ENCODE data around the gene PRSS3.
"Not testable (repeated sequence)": the region's sequence is repeated elsewhere in the genome, so short reads cannot be mapped to it uniquely, and the experiment has no call there.

Gene PRSS3

DNA sequence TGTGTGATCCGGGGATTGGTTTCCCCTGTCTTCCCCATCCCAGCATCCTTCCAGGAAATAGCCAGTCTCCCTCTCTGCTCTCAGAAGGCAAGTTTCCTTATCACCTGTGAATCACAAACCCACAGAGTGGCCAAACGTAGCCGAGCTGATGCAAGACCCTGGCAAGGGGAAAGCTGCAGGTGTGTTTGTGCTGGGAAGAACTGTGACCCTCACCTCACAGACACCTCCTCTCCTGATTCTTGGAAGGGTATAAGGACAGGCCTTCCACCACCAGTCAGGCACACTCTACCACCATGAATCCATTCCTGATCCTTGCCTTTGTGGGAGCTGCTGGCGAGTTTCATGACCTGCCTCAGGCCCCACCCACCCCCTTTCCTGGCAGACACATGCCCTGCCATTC, at the start of gene PRSS3:
Gene PRSS3, plus strand, starts transcription at position 281 of the 400 bp plus-strand sequence. Its CDS starts 13 bp downstream, at position 294.
- Mint-ChIP-seq H3K4me3 (no peak within 1 kb of the TSS), H3K9me3 (peaks cover 17% of the 10 kb centered on the region), H3K36me3 (ENCODE audit: low read depth) (no peaks in the 10 kb centered on the region), H3K27ac (no peak within 1 kb of the TSS), H3K4me1 (peaks cover 11% of the 10 kb centered on the region), H3K27me3 (ENCODE audit: low read depth, poor library complexity) (peaks cover 18% of the 10 kb centered on the region)
- DNase-seq, result no peak
- TF ChIP-seq, protein P1, sequence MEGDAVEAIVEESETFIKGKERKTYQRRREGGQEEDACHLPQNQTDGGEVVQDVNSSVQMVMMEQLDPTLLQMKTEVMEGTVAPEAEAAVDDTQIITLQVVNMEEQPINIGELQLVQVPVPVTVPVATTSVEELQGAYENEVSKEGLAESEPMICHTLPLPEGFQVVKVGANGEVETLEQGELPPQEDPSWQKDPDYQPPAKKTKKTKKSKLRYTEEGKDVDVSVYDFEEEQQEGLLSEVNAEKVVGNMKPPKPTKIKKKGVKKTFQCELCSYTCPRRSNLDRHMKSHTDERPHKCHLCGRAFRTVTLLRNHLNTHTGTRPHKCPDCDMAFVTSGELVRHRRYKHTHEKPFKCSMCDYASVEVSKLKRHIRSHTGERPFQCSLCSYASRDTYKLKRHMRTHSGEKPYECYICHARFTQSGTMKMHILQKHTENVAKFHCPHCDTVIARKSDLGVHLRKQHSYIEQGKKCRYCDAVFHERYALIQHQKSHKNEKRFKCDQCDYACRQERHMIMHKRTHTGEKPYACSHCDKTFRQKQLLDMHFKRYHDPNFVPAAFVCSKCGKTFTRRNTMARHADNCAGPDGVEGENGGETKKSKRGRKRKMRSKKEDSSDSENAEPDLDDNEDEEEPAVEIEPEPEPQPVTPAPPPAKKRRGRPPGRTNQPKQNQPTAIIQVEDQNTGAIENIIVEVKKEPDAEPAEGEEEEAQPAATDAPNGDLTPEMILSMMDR (IDR thresholded peaks at IDR 0.05), result no peak

DNA sequence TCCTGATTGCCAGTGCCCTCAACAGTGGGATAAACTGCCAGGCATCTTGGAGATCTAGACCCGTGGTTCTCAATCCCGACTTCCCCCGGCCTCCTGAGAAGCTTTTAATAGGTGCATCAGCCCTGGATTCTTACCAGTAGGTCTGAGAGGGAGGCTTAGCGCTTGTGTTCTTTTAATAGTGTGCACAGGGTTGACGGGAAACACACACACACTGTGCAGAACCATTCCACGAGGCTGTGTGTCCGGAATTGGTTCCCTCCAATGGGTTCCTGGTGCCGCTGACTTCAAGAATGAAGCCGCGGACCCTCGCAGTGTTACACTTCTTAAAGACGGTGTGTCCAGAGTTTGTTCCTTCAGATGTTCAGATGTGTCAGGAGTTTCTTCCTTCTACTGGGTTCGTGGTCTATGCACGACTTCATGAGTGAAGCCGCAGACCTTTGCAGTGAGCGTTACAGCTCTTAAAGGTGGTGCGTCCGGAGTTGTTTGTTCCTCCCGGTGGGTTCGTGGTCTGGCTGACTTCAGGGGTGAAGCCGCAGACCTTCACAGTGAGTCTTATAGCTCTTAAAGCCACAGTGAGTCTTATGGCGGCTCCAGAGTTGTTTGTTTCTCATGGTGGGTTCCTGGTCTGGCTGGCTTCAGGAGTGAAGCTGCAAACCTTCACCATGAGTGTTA, 46.6 kb upstream of the PRSS3 start:
- TF ChIP-seq, protein P1 (IDR thresholded peaks at IDR 0.05), result no peak
- DNase-seq, result no peak
- no peak overlapping the region for H3K4me3 Mint-ChIP-seq
- no peak overlapping the region for H3K27ac Mint-ChIP-seq
- peaks cover 3% of the 10 kb centered on the region for H3K36me3 Mint-ChIP-seq (ENCODE audit: low read depth)
- peaks cover 12% of the 10 kb centered on the region for H3K27me3 Mint-ChIP-seq (ENCODE audit: low read depth, poor library complexity)
- peaks cover 8% of the 10 kb centered on the region for H3K9me3 Mint-ChIP-seq
- H3K4me1 Mint-ChIP-seq, result no peaks in the 10 kb centered on the region

DNA sequence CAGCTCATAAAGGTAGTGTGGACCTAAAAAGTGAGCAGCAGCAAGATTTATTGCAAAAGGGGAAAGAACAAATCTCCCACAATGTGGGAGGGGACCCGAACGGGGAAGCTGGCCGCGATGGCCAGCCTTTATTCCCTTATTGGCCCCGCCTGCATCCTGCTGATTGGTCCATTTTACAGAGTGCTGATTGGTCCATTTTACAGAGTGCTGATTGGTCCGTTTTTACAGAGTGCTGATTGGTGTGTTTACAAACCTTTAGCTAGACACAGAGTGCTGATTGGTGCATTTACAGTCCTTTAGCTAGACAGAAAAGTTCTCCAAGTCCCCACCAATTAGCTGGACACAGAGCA, 46.1 kb upstream of the PRSS3 start:
- not testable (repeated sequence) for H3K27ac Mint-ChIP-seq; DNase-seq; H3K4me3 Mint-ChIP-seq; H3K4me1 Mint-ChIP-seq; H3K36me3 Mint-ChIP-seq (ENCODE audit: low read depth); H3K9me3 Mint-ChIP-seq
- H3K27me3 Mint-ChIP-seq (ENCODE audit: low read depth, poor library complexity), result peaks cover 12% of the 10 kb centered on the region

DNA sequence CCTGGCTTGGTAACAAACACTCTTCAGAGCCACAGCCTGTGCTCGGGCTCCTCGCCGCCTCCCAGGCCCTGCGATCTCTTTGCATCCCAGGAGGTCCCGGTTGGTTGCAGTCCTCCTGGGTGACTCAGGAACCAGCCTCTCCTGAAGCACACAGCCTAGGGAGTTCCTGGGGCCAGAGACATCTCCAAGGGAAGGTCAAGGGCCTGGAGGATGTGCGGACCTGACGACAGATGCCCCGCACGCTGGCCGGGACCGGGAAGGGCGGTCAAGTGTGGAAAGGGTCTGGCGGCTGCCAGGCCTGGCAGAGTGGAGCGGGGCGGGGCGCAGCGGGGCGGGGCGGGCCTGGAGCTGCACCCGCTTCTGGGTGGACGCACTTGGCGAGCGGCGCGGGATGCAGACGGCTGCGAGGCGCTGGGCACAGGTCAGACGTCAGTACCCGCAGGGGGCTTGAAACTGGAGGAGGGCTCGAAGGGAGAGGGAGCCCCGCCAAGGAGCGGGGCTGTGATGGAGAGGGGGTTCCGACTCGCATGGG, 45.0 kb upstream of the PRSS3 start:
- H3K4me1 Mint-ChIP-seq, result no peaks in the 10 kb centered on the region
- peaks cover 4% of the 10 kb centered on the region for H3K9me3 Mint-ChIP-seq
- no peak overlapping the region for H3K27ac Mint-ChIP-seq
- no peak for DNase-seq
- H3K4me3 Mint-ChIP-seq, result no peak overlapping the region
- TF ChIP-seq, protein P1 (IDR thresholded peaks at IDR 0.05), result no peak
- H3K36me3 Mint-ChIP-seq (ENCODE audit: low read depth), result peaks cover 3% of the 10 kb centered on the region
- H3K27me3 Mint-ChIP-seq (ENCODE audit: low read depth, poor library complexity), result peaks cover 12% of the 10 kb centered on the region

DNA sequence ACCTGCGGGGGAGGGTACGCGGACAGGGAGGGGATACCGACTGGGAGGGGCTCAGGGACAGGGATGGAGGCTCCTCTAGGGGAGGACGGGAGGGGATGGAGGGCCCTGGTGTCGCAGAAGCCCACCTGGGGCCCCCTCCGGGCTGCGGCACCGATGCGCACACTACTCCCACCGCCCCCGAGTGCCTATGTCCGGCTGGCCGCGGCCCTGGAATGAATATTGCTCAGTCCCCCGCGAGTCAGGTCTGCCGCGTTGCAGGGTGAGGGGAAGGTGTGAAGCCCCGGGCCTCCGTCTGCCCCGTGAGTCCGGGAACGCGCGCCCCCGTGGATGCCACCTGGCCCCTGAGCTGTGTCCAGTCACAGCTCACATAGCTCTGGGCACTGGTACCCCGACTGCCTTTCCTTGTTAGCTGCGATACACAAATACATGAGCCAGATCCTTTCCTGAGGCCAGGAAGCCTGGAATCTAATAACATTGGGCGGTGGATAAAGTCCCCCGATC, 44.5 kb upstream of the PRSS3 start:
- peaks cover 3% of the 10 kb centered on the region for H3K36me3 Mint-ChIP-seq (ENCODE audit: low read depth)
- peaks cover 4% of the 10 kb centered on the region for H3K9me3 Mint-ChIP-seq
- H3K4me3 Mint-ChIP-seq, result no peak overlapping the region
- TF ChIP-seq, protein P1 (IDR thresholded peaks at IDR 0.05), result no peak
- H3K27me3 Mint-ChIP-seq (ENCODE audit: low read depth, poor library complexity), result peaks cover 12% of the 10 kb centered on the region
- H3K4me1 Mint-ChIP-seq, result no peaks in the 10 kb centered on the region
- no peak for DNase-seq
- H3K27ac Mint-ChIP-seq, result no peak overlapping the region

DNA sequence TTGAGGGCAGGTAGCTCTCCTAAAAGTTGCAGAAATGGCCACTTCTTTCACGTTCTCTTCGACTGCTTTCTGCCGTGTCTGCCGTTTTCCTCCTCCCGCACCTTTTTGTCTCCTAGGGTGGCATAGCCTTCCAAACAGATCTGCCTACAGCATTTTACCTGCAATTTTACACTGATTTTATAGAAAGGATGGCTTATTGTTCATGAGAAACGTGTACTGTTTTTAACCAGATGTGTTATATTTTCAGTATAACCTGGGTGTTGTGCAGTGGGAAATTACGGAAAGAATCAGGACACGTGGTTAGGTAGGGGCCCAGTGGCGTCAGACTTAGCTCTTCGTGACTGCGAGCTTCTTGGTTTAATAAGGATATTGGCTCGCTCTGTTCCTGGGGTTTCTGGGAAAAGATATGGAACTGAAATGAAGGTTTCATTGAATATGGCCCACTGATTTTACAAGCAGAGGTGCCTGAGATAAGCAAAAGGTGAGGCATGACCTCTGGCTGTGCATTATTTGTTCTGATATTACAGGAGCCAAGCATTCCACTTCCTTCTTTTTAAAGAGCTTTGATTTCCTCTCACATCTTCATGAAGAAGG, 43.7 kb upstream of the PRSS3 start:
- Mint-ChIP-seq H3K27ac (peak overlapping the region; percentile 17), H3K9me3 (peaks cover 4% of the 10 kb centered on the region), H3K4me3 (no peak overlapping the region)

More for the DNA sequence above, 43.7 kb upstream of the PRSS3 start:
- TF ChIP-seq, protein P1 (IDR thresholded peaks at IDR 0.05), result no peak
- peaks cover 12% of the 10 kb centered on the region for H3K27me3 Mint-ChIP-seq (ENCODE audit: low read depth, poor library complexity)
- H3K4me1 Mint-ChIP-seq, result no peaks in the 10 kb centered on the region
- DNase-seq, result no peak
- H3K36me3 Mint-ChIP-seq (ENCODE audit: low read depth), result peaks cover 3% of the 10 kb centered on the region
